HepG2 (cell line): Measurements from ENCODE around the gene THOC7. TPM values are rescaled to one million over a fixed set of nuclear protein-coding genes. Genes with fewer than 3 reads are reported as not detected.

Experiments used
- ATAC-seq: fragments of 200-7000 bp; cut with Tn5 transposase; 3 replicates; pipeline ENCODE4 v1.9.1; 2020; ENCODE audit warnings: mild to moderate bottlenecking, moderate library complexity
- BruUV-seq: library from RNA; stranded (reverse); fragments of 400-500 nt; replicated peaks from 2 replicates; lab custom pipeline; 2021; lab: Mats Ljungman, UMichigan
- CTCF ChIA-PET: fragments of 300-600 bp; formaldehyde crosslinking; extraction: SDS; loops from one replicate; lab custom pipeline; 2021; ENCODE audit warnings: low total read pairs, inconsistent platforms, low intra/inter-chr PET ratio; lab: Yijun Ruan, JAX
- POLR2A ChIA-PET: fragments of 350-600 bp; sonication (Branson Sonifier 250); formaldehyde crosslinking; loops from one replicate; lab custom pipeline; 2020; ENCODE audit warnings: antibody characterized with exemption, inconsistent platforms; lab: Yijun Ruan, JAX
- DNase-seq: peaks from one replicate; pipeline ENCODE4 v3.0.0-alpha.2; 2015; ENCODE audit warnings: low spot score
- FAIRE-seq: peaks from 3 replicates; lab custom pipeline; 2011; peaks lifted over from hg19 to GRCh38; lab: Jason Lieb, UNC
- H2AFZ ChIP-seq: one replicate; pipeline ENCODE4 v1.6.1; 2011; ENCODE audit warnings: low read length, inconsistent platforms
- H3K27ac ChIP-seq: fragments of 300-600 bp; 3 replicates; pipeline ENCODE4 v1.8.0; 2011; ENCODE audit warnings: mixed run types, mild to moderate bottlenecking, mixed read lengths, low read length, inconsistent platforms; ENCODE audit not compliant: insufficient read depth; ENCODE audit errors: extremely low read length
- H3K27me3 ChIP-seq, 2 experiments: fragments of 200-600 bp in 1 of 2; 2 replicates in 1 of 2; 3 replicates in 1 of 2; pipeline versions ENCODE4 v1.6.0 to v1.8.0; 2011; ENCODE audit warnings: low read length in 2 of 2, mild to moderate bottlenecking in 2 of 2, moderate library complexity in 2 of 2, inconsistent platforms in 1 of 2; ENCODE audit not compliant: insufficient read depth in 2 of 2, control insufficient read depth in 1 of 2
- H3K36me3 ChIP-seq, 2 experiments: fragments of 200-600 bp in 1 of 2; replicated peaks in 1 of 2; 2 replicates in 1 of 2; 3 replicates in 1 of 2; pipeline versions ENCODE4 v1.5.1 to v1.8.0; 2011; ENCODE audit warnings: low read length in 2 of 2, inconsistent platforms in 1 of 2; ENCODE audit not compliant: insufficient read depth in 2 of 2, control insufficient read depth in 1 of 2
- H3K4me1 ChIP-seq: 2 replicates; pipeline ENCODE4 v1.5.1; 2012; ENCODE audit warnings: low read length, inconsistent platforms; ENCODE audit not compliant: insufficient read depth
- H3K4me2 ChIP-seq: 2 replicates; pipeline ENCODE4 v1.6.0; 2011; ENCODE audit warnings: low read depth, low read length, inconsistent platforms
- H3K4me3 ChIP-seq, 3 experiments: fragments of 200-600 bp in 1 of 3; sonication (generic), shearing (Covaris generic) in 1 of 3; replicated peaks in 1 of 3; 2 replicates each; pipeline ENCODE4 v1.5.1; 2011 to 2016; ENCODE audit warnings: low read length in 3 of 3, inconsistent platforms in 2 of 3, low read depth in 2 of 3, mild to moderate bottlenecking in 2 of 3, control low read depth in 1 of 3, mixed read lengths in 1 of 3; ENCODE audit not compliant: insufficient read depth in 1 of 3
- H3K79me2 ChIP-seq: one replicate; pipeline ENCODE4 v1.6.1; 2011; ENCODE audit warnings: low read length, inconsistent platforms; ENCODE audit not compliant: insufficient read depth
- H3K9ac ChIP-seq: 2 replicates; pipeline ENCODE4 v1.6.0; 2011; ENCODE audit warnings: mild to moderate bottlenecking, low read depth, low read length, inconsistent platforms; ENCODE audit not compliant: insufficient read depth
- H3K9me3 ChIP-seq: 2 replicates; pipeline ENCODE4 v1.5.1; 2012; ENCODE audit warnings: mild to moderate bottlenecking, low read length
- H4K20me1 ChIP-seq: 2 replicates; pipeline ENCODE4 v1.6.0; 2011; ENCODE audit warnings: inconsistent platforms, mild to moderate bottlenecking, low read length, moderate library complexity; ENCODE audit not compliant: insufficient read depth
- FOXP1 ChIP-seq, 2 experiments: fragments of 450-650 bp in 1 of 2; IDR thresholded peaks; 2 replicates each; pipeline ENCODE4 v1.6.1; 2017 to 2018; ENCODE audit warnings: antibody characterized with exemption in 1 of 2
- MXI1 ChIP-seq: IDR thresholded peaks from 3 replicates; pipeline ENCODE4 v1.6.1; 2012; ENCODE audit warnings: low read depth, low read length, inconsistent platforms, borderline replicate concordance
- PHB2 ChIP-seq: fragments of 450-650 bp; IDR thresholded peaks from 2 replicates; pipeline ENCODE4 v1.6.1; 2018; ENCODE audit not compliant: partially characterized antibody
- SOX5 ChIP-seq: IDR thresholded peaks from 2 replicates; pipeline ENCODE4 v1.6.1; 2016; ENCODE audit warnings: borderline replicate concordance
- SP5 ChIP-seq: IDR thresholded peaks from 2 replicates; pipeline ENCODE4 v1.6.1; 2016; ENCODE audit warnings: low read depth, borderline replicate concordance
- TEAD3 ChIP-seq: optimal IDR thresholded peaks from 2 replicates; pipeline ENCODE3; 2016; ENCODE audit warnings: borderline replicate concordance
- WGBS: methylation state at CpG from one replicate; pipeline ENCODE4 v1.1.6; 2017; ENCODE audit warnings: low lambda C conversion rate; 5-methylcytosine and 5-hydroxymethylcytosine counted together
- in situ Hi-C: cut with HindIII; loops from 2 replicates; pipeline ENCODE4 v1.10.0; 2017; ENCODE audit warnings: low pct_unique_long_range_greater_than_20kb; ENCODE audit not compliant: extremely low pct_ligation_motif_present
- intact Hi-C: fragments of 100-400 bp; cut with micrococcal nuclease; formaldehyde crosslinking; loops from one replicate; pipeline ENCODE4 v1.10.0; 2022; ENCODE audit not compliant: unreplicated experiment
- polyA plus RNA-seq, 8 experiments: library from polyadenylated mRNA; depleted of rRNA in 3 of 8; stranded (reverse) in 7 of 8; unstranded in 1 of 8; fragments of >200 nt; fragmentation: Illumina TruSeq in 4 of 8; extraction: Trizol in 4 of 8; gene quantifications; 2 replicates each; pipeline versions ENCODE4 v1.2.1 to v1.2.3, GENCODE V29; 2011 to 2016; ENCODE audit warnings: low read depth in 4 of 8, missing spikeins in 1 of 8, mixed read lengths in 1 of 8; ENCODE audit not compliant: insufficient read depth in 1 of 8
- total RNA-seq, 5 experiments: library from RNA; depleted of rRNA; stranded (reverse); fragments of >200 nt; fragmentation: Illumina TruSeq; extraction: Trizol; gene quantifications; 2 replicates each; pipeline ENCODE4 v1.2.3, GENCODE V29; 2016; ENCODE audit warnings: low read depth in 1 of 5
- TF ChIP-seq, protein P1 (sequence below), 2 experiments: sonication (generic) in 1 of 2; formaldehyde crosslinking in 1 of 2; IDR thresholded peaks; 2 replicates each; pipeline versions ENCODE4 v1.4.0 to v1.6.1; 2016 to 2020; ENCODE audit warnings: borderline replicate concordance in 1 of 2, low read depth in 1 of 2, mild to moderate bottlenecking in 1 of 2, missing genetic modification reagents in 1 of 2
- TF ChIP-seq, protein P2 (sequence below): IDR thresholded peaks from 2 replicates; pipeline ENCODE4 v1.6.1; 2012; ENCODE audit warnings: low read depth, low read length, improper control_type of control experiment
- TF ChIP-seq, protein P3 (sequence below): sonication (generic); formaldehyde crosslinking; conservative IDR thresholded peaks from 2 replicates; pipeline ENCODE4 v1.4.0; 2020; ENCODE audit warnings: mild to moderate bottlenecking, missing genetic modification reagents, moderate library complexity
- TF ChIP-seq, protein P4 (sequence below): sonication (generic); formaldehyde crosslinking; IDR thresholded peaks from 2 replicates; pipeline ENCODE4 v1.4.0; 2020; ENCODE audit warnings: missing genetic modification reagents

THOC7 gene
- total and polyA plus RNA-seq, 2 of the 13 experiments (the other 11 are each of a cell fraction or from before 2014, with no cell fraction given), result 32.8 to 63.5 TPM

DNA sequence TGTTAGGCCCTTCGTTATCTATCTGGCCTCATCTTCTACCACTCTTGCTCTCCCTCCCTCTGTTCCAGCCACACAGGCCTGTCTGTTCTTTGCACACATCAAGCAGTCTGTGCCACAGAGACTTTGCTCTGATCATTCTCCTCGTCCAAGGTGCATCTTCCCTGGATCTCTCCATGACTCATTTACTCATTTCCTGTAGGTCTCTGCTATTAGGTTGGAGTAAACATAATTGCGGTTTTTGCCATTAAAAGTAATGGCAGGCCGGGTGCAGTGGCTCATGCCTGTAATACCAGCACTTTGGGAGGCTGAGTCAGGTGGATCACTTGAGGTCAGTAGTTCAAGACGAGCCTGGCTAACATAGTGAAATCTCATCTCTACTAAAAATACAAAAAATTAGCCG, 54.0 kb downstream of the THOC7 start:
- no peak overlapping the region for H3K4me2 ChIP-seq
- no peak overlapping the region for H2AFZ ChIP-seq
- no peaks in the 10 kb centered on the region for H4K20me1 ChIP-seq
- CTCF ChIA-PET, result no interaction called here
- POLR2A ChIA-PET, result no interaction called here
- intact Hi-C loops (no loop called here), in situ Hi-C loops (loop anchor here (25.0 kb wide), 1 partner anchor 1172 kb away; no protein-coding TSS in a partner anchor)
- no peak overlapping the region for H3K9ac ChIP-seq
- FAIRE-seq (peak; percentile 23), DNase-seq (peak; percentile 80), ATAC-seq (peak; percentile 98)
- no peak overlapping the region for H3K27ac ChIP-seq
- no peaks in the 10 kb centered on the region for H3K79me2 ChIP-seq
- no TSS peak for BruUV-seq
- H3K4me1 ChIP-seq, result peaks cover 23% of the 10 kb centered on the region
- no peaks in the 10 kb centered on the region for H3K9me3 ChIP-seq
- H3K4me3 ChIP-seq, result no peak overlapping the region
- no peaks in the 10 kb centered on the region for H3K27me3 ChIP-seq
- H3K36me3 ChIP-seq, result no peaks in the 10 kb centered on the region
- 5% methylated on average over 6 of the region's 6 CpGs for WGBS
- TF ChIP-seq FOXP1 (IDR thresholded peaks at IDR 0.05) (no peak), FOXP1 (CRISPR knock-in tag; IDR thresholded peaks at IDR 0.05) (0 out of 2 replicates have a peak, but pooled peaks have one; percentile 18), PHB2 (no peak), SOX5 (CRISPR knock-in tag) (peak; percentile 47; the same call in 1 of the 2 replicates), SP5 (CRISPR knock-in tag) (no peak), TEAD3 (peak; percentile 47), MXI1 (peak; percentile 24; the same call in 1 of the 3 replicates)
- TF ChIP-seq, protein P1, sequence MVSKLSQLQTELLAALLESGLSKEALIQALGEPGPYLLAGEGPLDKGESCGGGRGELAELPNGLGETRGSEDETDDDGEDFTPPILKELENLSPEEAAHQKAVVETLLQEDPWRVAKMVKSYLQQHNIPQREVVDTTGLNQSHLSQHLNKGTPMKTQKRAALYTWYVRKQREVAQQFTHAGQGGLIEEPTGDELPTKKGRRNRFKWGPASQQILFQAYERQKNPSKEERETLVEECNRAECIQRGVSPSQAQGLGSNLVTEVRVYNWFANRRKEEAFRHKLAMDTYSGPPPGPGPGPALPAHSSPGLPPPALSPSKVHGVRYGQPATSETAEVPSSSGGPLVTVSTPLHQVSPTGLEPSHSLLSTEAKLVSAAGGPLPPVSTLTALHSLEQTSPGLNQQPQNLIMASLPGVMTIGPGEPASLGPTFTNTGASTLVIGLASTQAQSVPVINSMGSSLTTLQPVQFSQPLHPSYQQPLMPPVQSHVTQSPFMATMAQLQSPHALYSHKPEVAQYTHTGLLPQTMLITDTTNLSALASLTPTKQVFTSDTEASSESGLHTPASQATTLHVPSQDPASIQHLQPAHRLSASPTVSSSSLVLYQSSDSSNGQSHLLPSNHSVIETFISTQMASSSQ (IDR thresholded peaks at IDR 0.05; ENCODE audit: low read depth), result 0 out of 2 replicates have a peak, but pooled peaks have one; percentile 25
- TF ChIP-seq, protein P1 (CRISPR knock-in tag; IDR thresholded peaks at IDR 0.05; ENCODE audit: borderline replicate concordance), result no peak
- TF ChIP-seq, protein P2, sequence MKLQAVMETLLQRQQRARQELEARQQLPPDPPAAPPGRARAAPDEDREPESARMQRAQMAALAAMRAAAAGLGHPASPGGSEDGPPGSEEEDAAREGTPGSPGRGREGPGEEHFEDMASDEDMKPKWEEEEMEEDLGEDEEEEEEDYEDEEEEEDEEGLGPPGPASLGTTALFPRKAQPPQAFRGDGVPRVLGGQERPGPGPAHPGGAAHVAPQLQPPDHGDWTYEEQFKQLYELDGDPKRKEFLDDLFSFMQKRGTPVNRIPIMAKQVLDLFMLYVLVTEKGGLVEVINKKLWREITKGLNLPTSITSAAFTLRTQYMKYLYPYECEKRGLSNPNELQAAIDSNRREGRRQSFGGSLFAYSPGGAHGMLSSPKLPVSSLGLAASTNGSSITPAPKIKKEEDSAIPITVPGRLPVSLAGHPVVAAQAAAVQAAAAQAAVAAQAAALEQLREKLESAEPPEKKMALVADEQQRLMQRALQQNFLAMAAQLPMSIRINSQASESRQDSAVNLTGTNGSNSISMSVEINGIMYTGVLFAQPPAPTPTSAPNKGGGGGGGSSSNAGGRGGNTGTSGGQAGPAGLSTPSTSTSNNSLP, result peak; percentile 64; the same call in 1 of the 2 replicates
- TF ChIP-seq, protein P3, sequence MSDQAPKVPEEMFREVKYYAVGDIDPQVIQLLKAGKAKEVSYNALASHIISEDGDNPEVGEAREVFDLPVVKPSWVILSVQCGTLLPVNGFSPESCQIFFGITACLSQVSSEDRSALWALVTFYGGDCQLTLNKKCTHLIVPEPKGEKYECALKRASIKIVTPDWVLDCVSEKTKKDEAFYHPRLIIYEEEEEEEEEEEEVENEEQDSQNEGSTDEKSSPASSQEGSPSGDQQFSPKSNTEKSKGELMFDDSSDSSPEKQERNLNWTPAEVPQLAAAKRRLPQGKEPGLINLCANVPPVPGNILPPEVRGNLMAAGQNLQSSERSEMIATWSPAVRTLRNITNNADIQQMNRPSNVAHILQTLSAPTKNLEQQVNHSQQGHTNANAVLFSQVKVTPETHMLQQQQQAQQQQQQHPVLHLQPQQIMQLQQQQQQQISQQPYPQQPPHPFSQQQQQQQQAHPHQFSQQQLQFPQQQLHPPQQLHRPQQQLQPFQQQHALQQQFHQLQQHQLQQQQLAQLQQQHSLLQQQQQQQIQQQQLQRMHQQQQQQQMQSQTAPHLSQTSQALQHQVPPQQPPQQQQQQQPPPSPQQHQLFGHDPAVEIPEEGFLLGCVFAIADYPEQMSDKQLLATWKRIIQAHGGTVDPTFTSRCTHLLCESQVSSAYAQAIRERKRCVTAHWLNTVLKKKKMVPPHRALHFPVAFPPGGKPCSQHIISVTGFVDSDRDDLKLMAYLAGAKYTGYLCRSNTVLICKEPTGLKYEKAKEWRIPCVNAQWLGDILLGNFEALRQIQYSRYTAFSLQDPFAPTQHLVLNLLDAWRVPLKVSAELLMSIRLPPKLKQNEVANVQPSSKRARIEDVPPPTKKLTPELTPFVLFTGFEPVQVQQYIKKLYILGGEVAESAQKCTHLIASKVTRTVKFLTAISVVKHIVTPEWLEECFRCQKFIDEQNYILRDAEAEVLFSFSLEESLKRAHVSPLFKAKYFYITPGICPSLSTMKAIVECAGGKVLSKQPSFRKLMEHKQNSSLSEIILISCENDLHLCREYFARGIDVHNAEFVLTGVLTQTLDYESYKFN, result peak; percentile 52
- TF ChIP-seq, protein P4, sequence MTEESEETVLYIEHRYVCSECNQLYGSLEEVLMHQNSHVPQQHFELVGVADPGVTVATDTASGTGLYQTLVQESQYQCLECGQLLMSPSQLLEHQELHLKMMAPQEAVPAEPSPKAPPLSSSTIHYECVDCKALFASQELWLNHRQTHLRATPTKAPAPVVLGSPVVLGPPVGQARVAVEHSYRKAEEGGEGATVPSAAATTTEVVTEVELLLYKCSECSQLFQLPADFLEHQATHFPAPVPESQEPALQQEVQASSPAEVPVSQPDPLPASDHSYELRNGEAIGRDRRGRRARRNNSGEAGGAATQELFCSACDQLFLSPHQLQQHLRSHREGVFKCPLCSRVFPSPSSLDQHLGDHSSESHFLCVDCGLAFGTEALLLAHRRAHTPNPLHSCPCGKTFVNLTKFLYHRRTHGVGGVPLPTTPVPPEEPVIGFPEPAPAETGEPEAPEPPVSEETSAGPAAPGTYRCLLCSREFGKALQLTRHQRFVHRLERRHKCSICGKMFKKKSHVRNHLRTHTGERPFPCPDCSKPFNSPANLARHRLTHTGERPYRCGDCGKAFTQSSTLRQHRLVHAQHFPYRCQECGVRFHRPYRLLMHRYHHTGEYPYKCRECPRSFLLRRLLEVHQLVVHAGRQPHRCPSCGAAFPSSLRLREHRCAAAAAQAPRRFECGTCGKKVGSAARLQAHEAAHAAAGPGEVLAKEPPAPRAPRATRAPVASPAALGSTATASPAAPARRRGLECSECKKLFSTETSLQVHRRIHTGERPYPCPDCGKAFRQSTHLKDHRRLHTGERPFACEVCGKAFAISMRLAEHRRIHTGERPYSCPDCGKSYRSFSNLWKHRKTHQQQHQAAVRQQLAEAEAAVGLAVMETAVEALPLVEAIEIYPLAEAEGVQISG (CRISPR knock-in tag), result no peak
